NCI-H2196 treated with DMSO at 0.1 percent for 48 hours (cell line): Measurements from ENCODE around the gene STPG3.
"Not testable (repeated sequence)": the region's sequence is repeated elsewhere in the genome, so short reads cannot be mapped to it uniquely, and the experiment has no call there.

Experiments used
- DNase-seq: peaks from one replicate; lab custom pipeline; 2025; ENCODE audit not compliant: unreplicated experiment; lab: John Stamatoyannopoulos, UW

Gene STPG3

GRCh38 chr9:137232510-137232909, 18.6 kb upstream of the STPG3 start:
- DNase-seq: no peak

GRCh38 chr9:137233143-137233980, 17.7 kb upstream of the STPG3 start:
- DNase-seq: no peak

GRCh38 chr9:137234055-137234697, 16.9 kb upstream of the STPG3 start:
- no peak for DNase-seq

GRCh38 chr9:137234758-137235423, 16.2 kb upstream of the STPG3 start:
- DNase-seq: no peak

- no peak for DNase-seq
Observed at GRCh38 chr9:137235424-137236237, 15.5 kb upstream of the STPG3 start.

- DNase-seq: peak; percentile 67
Observed at GRCh38 chr9:137236238-137236935, 14.7 kb upstream of the STPG3 start.

GRCh38 chr9:137236936-137237421, 14.1 kb upstream of the STPG3 start:
- DNase-seq: peak; percentile 63

GRCh38 chr9:137237759-137238726, 13.0 kb upstream of the STPG3 start:
- peak; percentile 80 for DNase-seq

GRCh38 chr9:137239541-137240200, 11.4 kb upstream of the STPG3 start:
- not testable (repeated sequence) for DNase-seq

- DNase-seq: peak; percentile 32
Observed at GRCh38 chr9:137240318-137240840, 10.7 kb upstream of the STPG3 start.

GRCh38 chr9:137240841-137241489, 10.1 kb upstream of the STPG3 start, which contains the start of gene TUBB4B:
Gene TUBB4B (plus strand): TSS chr9:137241287. CDS start chr9:137241361, 74 bp downstream.
- DNase-seq: peak; percentile 99

- DNase-seq: no peak
Observed at GRCh38 chr9:137241490-137242268, 9.4 kb upstream of the STPG3 start.

GRCh38 chr9:137242269-137243203, 8.6 kb upstream of the STPG3 start:
- DNase-seq: no peak

- DNase-seq: not testable (repeated sequence)
Observed at GRCh38 chr9:137243266-137243625, 7.8 kb upstream of the STPG3 start.

GRCh38 chr9:137243626-137244485, 7.2 kb upstream of the STPG3 start:
- no peak for DNase-seq
